Dedifferentiated amniotic fluid mesenchymal stem cell (primary cell): ENCODE results near the gene ITGA1.
A peak's percentile ranks its signal among the peaks of the same experiment; 100 is the strongest.

Experiments used
- DNase-seq: peaks from one replicate; pipeline ENCODE4 v3.0.0-alpha.2; 2016; ENCODE audit errors: extremely low spot score

The ITGA1 gene

DNA sequence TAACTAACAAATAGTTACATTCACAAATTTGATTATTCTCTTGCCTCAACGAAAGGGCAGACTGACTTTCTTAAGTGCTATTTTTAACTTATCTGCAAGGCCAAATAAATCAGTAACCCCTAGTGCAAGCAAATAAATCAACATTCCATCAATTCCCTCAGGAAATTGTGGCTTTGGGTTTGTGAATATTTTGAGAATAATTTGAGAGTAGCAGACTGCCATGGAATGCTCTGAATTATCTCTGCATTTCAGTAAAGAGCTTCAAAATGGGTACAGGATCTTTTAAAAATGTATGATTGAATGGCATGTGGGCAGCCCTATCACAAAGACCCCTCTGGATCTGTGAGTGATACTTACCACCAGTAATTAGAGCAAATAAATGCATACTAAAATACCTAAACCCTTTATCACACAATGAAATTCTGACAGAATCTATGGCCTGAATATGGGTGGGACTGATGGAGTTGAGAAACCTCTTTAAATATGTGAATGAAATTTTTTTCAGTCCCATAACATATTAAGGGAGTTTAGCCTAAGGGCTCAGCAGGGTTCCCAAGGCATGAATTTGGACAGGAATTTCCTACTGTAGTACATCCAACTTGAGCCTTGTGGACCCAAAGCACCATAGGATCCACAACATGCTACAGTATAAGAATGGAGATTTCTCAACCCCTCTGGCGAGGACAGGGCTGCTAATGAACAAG is 109.0 kb downstream of the ITGA1 start:
- peak; percentile 67 for DNase-seq

DNA sequence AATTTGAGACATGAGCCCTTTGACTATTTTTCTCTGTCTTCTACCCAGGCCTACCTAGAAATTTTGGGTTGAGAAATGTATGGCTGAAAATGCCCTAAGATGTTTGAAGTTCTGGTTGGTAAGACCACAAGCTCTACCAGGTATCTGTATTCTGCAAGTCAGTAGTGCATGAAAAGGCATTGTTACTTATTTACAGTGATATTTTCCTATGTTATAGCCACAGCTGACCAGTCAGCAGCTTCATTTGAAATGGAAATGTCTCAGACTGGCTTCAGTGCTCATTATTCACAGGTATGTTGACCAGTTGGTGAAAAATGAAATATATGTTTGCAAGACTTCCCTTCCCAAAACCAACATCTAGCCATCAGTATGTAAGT is 109.5 kb downstream of the ITGA1 start:
- DNase-seq: no peak

DNA sequence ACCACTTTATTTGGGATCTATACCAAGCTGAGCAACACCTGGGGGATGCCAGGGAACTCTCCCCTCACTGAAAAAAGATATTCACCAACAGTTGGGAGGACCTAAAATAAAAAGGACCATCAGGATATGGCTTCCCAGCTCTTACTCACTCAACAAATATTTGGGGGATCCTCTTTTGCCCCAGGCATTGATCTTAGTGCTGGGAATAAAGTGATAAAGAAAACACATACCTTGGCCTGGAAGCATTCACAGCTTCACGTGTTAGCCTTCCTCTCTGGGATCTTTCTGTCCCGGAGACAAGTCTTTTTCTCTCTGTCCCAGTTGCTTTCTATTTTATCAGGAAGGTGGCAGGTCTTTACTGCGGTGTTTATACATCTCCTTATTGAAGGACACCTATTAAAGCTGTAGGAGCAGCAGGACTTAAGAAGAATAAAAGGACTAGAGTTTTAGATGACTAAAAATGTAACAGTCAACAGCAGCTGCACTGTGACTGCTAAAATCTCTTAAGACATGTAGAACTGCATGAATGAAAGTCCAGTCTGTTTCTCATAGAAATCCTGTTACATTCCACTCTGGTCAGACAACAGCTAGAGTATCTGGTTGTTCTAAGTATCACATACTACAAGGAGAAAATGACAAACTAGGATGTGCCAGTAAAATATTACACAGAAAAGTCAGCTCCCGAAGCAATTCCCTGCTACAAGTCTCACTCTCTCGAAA is 111.4 kb downstream of the ITGA1 start:
- DNase-seq: peak; percentile 32

DNA sequence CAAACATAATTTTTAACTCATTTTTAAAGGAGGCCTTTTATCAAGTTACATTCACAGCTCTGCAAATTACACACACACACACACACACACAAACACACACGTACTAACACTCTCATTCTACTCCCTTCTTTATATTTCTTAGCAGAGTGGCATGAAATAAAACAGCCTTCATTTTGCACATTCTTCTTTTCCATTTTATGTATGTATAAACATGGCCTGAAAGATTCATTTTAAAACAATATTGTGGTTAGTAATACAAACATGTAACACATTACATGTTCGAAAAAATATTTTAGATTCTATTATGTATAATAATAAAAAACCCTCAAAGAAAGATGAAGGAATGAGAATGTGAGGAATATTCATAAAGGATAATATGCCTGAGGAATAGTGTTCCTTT is 115.4 kb downstream of the ITGA1 start:
- no peak for DNase-seq

DNA sequence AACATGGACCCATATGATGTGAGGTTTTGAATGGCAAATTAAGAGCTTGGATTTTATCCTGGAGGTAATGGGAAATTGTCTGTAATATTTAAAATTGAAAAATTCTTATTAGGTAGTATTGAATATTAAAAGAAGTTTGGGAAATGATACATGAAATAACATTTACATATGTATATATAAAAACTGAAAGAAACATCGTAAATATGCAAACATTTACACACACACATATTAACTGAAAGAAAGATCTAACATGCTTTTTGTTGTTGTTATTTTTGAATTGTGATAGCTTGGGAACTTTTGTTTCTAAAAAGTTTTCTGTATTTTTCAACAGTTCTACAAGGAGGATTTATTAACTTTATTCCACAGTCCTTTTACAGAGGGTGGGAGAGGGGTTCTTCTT is 118.6 kb downstream of the ITGA1 start:
- DNase-seq: no peak

DNA sequence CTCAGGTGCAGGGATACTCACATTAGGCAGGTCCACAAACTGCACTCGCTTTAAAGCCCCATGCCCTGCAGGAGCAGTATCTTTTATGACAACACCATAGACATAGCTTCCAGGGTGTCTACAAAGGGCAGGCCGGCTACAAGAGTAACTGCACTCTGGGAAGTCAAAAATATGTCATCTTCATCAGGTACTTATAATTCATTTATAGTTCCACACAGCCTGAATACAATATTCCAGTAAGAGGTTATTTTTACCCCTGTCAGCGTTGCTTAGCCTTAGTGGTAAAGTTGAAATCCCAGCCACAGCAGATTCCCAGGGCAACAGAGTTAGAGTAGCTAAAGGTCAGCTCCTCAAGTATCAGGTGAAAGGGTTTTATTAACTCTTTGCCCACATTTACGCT is 119.1 kb downstream of the ITGA1 start:
- DNase-seq: no peak

DNA sequence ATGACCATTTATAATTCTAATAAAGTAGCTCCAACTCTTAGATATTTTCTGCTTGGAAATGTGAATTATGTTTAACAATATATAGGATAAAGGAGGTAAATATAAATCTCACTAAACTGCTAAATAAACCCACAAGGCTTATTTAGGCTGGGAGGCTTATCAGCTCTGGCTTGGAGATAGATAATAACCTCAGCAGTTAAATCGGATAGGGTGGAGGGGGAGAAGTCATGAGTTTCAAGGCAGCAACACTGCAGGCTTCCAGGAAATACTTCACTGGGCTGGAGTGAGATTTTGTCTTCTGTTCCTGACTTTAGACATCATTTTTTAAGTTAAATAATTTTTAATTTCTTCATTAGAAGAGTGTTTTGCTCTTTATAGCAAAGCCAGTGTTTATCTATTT is 121.5 kb downstream of the ITGA1 start:
- DNase-seq: no peak

DNA sequence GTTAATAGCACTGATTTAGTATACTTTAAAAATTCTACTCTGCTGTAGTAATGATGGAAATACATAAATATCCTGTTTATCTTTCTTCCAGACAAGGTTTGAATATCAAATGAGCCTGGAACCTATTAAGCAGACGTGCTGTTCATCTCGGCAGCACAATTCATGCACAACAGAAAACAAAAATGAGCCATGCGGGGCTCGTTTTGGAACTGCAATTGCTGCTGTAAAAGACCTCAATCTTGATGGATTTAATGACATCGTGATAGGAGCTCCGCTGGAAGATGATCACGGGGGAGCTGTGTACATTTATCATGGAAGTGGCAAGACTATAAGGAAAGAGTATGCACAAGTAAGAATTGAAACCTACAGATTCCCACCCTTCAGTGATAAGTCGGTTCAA is 122.4 kb downstream of the ITGA1 start:
- DNase-seq: no peak

DNA sequence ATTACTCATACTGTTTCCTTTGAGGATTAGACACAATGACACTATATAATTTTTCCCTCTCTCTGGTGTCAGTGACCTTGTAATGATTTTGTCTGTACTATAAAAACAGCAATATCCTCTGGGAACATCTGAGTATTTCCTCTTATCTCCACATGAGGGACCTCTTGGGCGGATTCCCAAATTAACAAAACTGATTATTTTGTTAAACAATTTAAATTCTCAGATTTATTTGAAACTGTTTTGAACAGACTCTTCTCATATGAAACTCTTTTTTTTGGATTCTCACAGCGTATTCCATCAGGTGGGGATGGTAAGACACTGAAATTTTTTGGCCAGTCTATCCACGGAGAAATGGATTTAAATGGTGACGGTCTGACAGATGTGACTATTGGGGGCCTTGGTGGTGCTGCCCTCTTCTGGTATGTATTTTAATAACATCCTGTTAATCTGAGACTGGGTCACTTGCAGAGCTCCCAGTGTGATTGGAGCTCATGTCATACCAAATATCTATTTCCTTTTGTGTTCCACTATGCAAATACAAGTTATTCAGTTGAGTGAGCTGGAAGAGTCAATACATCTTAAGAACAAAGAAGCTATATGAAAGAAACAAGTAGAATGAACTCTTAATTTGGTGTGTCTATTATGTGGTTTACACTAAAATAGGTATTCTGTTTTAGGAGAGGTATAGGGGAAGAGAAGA is 127.6 kb downstream of the ITGA1 start:
- DNase-seq: peak; percentile 74

DNA sequence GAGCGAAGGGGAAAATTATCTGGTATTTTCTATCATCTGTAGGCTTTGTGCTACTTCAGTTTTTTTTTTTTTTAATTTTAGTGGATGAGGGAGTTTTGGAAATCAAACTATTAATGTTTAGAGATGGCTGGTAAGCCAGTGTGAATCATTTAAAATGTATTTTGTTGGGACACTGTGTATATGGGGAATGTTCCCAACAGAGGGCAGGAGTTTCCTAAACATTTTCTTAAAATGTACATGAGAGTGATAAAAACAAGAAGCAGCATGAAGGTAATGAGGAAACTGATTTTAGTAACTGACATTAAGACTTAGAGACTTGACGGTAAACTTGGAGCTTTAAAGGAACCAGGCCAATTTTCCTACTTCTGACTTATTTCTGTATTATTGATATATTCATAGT is 133.2 kb downstream of the ITGA1 start:
- DNase-seq: no peak

DNA sequence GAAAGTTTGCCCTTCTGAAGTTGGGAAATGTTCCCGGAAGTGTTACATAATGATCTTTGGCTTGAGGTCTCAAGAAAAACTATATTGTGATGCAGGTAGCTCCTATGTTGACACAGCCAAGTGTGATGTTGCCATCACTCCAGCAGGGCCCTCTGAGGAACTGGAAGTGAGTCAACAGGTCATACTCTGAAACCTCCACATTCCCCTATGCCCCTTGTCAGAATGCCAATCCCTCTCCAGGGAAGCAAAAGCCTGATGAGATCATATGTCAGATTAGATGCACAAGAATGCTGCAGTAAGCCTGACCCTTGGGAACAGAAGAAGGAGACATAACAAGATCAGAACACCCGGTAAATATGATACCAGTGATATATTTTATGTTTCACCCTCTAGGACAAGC is 134.7 kb downstream of the ITGA1 start:
- DNase-seq: no peak

DNA sequence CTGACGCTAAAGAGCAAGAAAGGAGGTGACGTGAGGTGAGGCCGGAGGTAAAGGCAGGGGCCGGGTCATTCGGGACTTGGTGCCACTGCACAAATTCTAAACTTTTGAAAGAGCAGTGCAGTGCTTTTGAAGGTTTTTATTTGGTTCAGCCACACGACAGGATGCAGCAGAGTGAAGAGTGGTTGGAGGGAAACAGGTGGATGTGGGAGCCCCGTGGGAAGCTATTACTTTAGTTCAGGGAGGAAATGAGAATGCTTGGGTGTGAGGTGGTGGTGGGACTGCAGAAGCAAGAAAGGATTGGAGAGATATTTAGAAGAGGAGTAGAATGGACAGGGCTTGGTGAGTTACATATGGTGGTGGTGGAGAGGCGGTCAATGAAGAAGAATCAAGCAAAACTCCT is 136.7 kb downstream of the ITGA1 start:
- no peak for DNase-seq

DNA sequence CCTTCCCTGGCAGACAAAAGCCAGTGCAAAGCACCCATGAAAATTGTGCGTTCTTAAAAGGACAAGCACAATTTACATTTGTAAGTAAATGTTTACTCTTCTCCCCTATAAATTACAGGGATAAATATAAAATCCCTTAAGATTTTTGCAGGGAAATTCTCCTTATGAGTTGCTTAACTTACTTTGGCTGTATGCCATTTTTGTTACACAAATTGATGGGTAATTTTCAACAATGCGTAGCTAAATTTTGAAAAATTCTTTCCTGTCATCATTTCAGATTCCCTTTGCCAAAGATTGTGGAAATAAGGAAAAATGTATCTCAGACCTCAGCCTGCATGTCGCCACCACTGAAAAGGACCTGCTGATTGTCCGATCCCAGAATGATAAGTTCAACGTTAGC is 137.3 kb downstream of the ITGA1 start:
- DNase-seq: no peak

DNA sequence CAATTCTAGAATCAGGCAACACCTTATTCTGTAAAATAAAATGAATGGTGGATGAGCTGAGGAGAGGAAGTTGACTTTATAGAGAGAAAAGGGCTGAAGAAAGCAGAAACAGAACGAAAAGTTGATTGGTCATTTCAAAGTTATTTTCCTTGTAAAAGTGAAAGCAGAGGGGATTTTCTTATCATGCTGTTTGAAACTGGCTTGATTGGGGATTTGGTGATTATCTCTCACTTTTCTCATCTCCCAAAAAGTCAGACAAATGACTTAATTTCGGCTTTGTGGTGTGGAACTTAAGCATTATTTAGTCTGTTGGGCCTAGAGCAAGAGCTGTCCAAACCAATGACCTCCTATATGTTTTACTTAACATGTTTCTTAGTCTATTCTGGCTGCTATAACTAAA is 141.0 kb downstream of the ITGA1 start:
- DNase-seq: no peak

DNA sequence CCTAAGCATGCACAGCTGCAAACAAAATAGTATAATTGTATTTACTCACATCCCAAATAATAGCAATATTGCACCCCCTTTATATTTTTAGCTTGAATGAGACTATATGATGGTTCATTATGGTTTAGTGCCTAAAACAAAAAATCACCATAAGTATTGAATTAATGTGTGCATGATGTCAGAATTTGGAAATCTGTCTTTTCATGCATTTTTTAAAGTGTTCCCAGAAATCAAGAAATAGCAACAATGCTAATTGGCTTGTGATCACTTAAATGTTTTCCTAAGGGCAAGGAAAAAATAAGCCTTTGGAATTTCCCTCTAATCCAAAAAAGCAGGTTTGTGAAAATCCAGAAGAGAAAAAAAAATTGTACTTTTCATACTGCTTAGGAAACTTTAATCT is 150.5 kb downstream of the ITGA1 start:
- no peak for DNase-seq

DNA sequence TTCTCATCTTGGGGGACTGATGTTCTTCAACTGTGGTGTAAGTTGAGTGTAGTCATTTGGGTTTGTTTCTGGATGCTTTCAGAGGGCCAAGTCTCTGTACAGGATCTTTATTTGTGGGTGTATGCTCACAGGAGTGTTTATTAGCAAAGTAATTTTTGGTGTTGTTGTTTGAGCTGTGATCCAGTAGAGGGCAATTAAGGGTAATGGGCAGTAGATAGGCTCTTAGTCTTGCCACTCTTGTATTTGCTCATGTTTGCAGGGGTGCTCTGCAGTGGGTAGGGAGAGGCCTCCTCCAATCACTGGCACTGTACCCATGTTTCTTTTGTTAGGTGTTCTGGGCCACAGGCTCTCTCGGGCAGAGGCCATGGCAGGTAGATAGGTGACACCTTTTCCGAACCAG is 155.6 kb downstream of the ITGA1 start:
- no peak for DNase-seq

DNA sequence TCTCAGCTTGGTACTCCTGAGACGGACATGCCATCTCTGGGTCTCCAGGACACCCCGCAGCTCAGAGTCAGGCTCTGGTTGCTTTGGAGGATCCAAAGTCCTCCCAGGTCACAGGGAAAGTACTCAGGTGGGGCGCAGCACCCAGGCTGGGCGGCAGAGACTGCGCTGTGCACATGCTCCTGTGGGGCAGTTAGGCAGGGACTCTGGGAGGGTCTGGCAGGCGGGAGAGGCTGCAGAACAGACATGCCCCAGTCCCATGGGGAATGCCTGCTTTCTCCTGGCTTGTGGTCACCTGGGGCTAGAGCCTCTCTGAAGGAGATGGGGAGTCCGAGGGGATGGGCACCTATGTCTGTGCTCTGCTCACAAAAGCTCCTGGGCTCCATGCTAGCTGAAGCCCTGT is 156.1 kb downstream of the ITGA1 start:
- no peak for DNase-seq

DNA sequence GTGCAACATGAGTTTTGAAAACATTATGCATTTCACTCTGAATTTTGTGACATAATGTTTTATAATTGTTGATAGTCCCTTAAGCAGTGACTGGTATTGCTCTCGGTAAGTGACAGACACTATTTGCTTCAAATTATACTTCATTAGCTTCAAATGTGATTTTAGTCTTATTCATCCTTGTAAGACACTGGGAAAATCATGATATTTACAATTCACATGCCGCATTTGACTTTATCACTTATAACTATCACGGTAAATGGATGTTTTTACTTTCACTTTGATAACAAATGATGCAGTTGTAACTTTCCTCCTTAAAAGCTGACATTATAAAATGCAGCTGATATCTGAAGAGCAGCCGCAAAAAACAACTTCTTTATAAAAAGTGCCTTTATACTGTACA is 157.3 kb downstream of the ITGA1 start:
- no peak for DNase-seq

DNA sequence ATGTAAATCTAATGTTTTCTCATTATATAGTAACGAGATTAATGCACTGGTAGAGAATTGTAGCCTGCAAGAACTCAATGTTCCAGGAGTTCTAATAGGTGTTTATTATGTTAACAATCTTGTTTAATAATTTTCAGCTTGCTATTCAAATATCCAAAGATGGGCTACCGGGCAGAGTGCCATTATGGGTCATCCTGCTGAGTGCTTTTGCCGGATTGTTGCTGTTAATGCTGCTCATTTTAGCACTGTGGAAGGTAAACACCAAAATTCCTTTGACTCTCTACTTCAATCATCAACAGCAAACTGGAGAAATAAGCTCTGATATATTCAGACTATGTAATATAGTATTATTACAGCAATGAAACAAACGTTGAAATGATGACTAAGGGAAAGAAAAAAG is 159.5 kb downstream of the ITGA1 start:
- DNase-seq: no peak

DNA sequence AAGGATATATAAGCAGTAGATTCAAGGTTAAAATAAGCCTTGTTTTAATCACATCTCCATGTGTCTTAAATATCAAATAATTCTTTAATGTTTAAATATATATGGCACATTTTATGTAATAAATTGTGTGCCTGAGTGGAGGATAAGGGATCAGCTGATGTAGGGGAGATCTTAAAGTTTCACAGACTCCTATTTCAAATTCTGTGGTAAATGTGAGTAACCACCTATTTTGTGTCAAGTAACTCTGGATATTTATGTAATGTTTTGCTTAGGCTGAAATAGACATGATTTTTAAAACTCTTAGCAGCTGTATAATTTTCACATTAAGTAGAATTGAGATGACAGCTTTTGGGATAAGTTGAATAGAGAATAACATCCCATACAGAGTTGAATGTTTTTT is 160.1 kb downstream of the ITGA1 start:
- no peak for DNase-seq

DNA sequence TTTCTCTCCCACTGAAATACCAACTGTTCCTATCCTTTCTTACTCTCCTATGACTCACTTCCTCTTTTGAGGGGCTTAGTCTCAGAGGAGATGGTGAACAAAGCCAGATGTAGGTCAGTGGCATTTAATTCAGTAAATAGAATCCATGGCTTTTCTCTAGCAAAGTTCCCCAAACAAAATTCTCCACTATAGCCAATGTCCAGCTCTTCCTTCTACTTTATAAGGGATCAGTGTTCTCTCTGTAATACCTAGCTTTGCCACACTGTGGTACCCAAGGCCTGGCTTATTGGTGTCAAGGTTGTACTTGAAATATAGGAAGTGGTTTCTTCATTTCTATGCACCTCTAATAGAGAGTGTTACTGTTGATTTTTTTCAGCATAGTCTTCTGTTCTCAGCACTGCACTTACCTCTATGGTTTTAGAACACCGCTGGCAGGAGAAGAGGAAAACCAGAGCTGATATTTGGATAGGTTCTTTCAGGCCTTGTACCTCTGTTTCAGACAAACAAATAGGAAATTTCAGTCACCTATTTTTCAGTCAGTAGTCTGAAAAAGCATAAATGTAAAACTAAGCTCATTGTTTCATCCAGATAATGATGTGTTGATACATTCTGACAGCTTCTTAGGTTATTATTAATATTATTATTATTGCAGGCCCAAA is 160.8 kb downstream of the ITGA1 start:
- peak; percentile 87 for DNase-seq

DNA sequence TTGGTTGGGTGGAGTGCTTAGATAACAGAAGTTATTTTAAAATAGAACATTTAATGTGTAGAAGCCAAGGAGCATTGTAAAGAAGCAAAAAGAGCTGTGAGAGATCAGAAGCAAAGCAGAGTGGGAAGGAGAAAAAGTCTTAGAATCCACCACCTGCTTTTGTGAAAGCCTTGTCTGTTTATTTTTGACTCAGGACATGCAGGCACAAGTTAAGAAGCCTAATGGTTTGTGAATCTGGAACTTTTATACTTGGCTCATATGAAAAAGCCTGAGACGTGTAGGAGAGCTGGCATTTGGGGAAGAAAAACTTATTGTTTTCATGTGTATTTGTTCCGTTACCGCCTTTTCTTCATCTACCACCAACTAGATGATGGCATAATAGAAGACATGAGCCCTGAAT is 163.0 kb downstream of the ITGA1 start:
- DNase-seq: no peak

DNA sequence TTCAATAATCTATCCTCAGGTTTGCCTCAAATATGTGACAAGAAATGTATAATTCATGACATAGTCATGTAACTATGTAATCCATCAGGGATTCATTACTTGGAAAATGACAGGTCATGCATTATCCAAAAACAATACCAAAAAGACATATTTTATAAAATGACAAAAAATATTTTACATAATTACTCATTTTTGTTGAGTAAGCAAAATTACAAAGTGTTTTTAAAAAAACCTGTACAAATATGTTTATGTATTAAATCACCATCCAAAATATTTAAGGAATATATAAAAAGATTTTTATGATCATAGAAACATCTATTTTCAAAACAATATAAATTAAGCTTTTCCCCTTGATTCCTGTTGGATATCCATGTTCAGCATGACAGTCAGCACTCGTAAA is 164.8 kb downstream of the ITGA1 start:
- DNase-seq: no peak
